Common myeloid progenitor, CD34-positive (primary cell): ENCODE measurements around the gene DNAI1.

ENCODE experiments used
- CTCF ChIA-PET: fragments of 350-600 bp; sonication (Branson Sonifier 250); formaldehyde crosslinking; loops from one replicate; lab custom pipeline; 2021; ENCODE audit warnings: antibody characterized with exemption; lab: Charles Lee
- POLR2A ChIA-PET: fragments of 350-600 bp; sonication (Branson Sonifier 250); formaldehyde crosslinking; loops from one replicate; lab custom pipeline; 2021; ENCODE audit warnings: antibody characterized with exemption; lab: Charles Lee
- DNase-seq, 3 donors: peaks; one replicate each; pipeline versions ENCODE4 v3.0.0 to v3.0.0-alpha.2; 2013
- H3K27ac ChIP-seq, 2 experiments: 1 replicate in 1 of 2; 2 replicates in 1 of 2; pipeline ENCODE4 v1.7.0; 2013; ENCODE audit warnings: inconsistent platforms in 2 of 2, low read length in 2 of 2, mild to moderate bottlenecking in 2 of 2, low read depth in 1 of 2, moderate library complexity in 1 of 2; ENCODE audit not compliant: severe bottlenecking in 2 of 2, insufficient read depth in 1 of 2, poor library complexity in 1 of 2
- H3K27me3 ChIP-seq, 5 experiments: replicated peaks in 2 of 5; 1 replicate in 3 of 5; 2 replicates in 2 of 5; pipeline versions ENCODE4 v1.6.1 to v1.7.0; 2013; ENCODE audit warnings: low read length in 4 of 5, mild to moderate bottlenecking in 2 of 5, moderate library complexity in 2 of 5, inconsistent platforms in 1 of 5; ENCODE audit not compliant: insufficient read depth in 5 of 5, control insufficient read depth in 4 of 5
- H3K36me3 ChIP-seq, 4 experiments: 1 replicate in 2 of 4; 2 replicates in 2 of 4; pipeline versions ENCODE4 v1.6.1 to v1.7.0; 2013; ENCODE audit warnings: low read length in 3 of 4, control low read depth in 1 of 4, mild to moderate bottlenecking in 1 of 4; ENCODE audit not compliant: control insufficient read depth in 4 of 4, insufficient read depth in 4 of 4
- H3K4me1 ChIP-seq, 4 experiments: 1 replicate in 3 of 4; 2 replicates in 1 of 4; pipeline versions ENCODE4 v1.6.1 to v1.7.1; 2013; ENCODE audit warnings: low read length in 3 of 4, mild to moderate bottlenecking in 3 of 4, control low read depth in 1 of 4, inconsistent platforms in 1 of 4, moderate library complexity in 1 of 4; ENCODE audit not compliant: control insufficient read depth in 4 of 4, insufficient read depth in 4 of 4; ENCODE audit errors: control extremely low read depth in 1 of 4
- H3K4me3 ChIP-seq, 7 experiments: 1 replicate in 4 of 7; 2 replicates in 3 of 7; pipeline versions ENCODE4 v1.5.1 to v1.7.0; 2013; ENCODE audit warnings: mild to moderate bottlenecking in 7 of 7, low read length in 6 of 7, moderate library complexity in 6 of 7, inconsistent platforms in 2 of 7, low read depth in 2 of 7, control low read depth in 1 of 7; ENCODE audit not compliant: insufficient read depth in 4 of 7, control insufficient read depth in 1 of 7; ENCODE audit errors: extremely low read depth in 1 of 7
- H3K9me3 ChIP-seq, 5 experiments: 1 replicate in 4 of 5; 2 replicates in 1 of 5; pipeline versions ENCODE4 v1.6.1 to v1.7.1; 2013; ENCODE audit warnings: low read length in 4 of 5, mild to moderate bottlenecking in 2 of 5, inconsistent platforms in 1 of 5, low read depth in 1 of 5, moderate library complexity in 1 of 5; ENCODE audit not compliant: control insufficient read depth in 4 of 5, insufficient read depth in 2 of 5; ENCODE audit errors: control extremely low read depth in 1 of 5
- WGBS: methylation state at CpG from one replicate; pipeline ENCODE4 v1.1.5; 2013; ENCODE audit not compliant: insufficient coverage; 5-methylcytosine and 5-hydroxymethylcytosine counted together

DNAI1 gene

DNA sequence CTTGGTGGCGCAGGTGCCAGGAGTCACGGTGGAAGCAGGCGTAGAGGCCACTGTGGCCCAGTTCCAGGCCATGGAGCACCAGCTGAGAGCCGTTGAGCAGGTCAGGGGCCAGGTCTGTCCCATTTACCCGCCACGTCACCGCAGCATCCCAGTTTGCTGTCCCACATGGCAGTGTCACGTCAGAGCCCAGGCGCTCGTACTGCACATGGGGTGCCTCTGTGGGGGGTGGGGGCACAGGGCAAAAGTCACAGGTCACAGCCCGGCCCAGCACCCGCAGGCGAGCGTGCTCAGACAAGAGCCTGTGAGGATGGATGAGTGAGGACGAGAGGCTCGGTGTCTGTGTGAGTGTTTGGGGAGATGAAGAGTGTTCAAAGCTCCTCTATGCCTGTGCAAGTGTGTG lies 106.0 kb downstream of the DNAI1 start:
- H3K9me3 ChIP-seq = peaks cover 0 to 7% (median 4%) of the 10 kb centered on the region in 5 experiments
- ChIA-PET POLR2A (no interaction called here), CTCF (interaction anchor here (1.6 kb wide), 2 partner anchors 10 to 23 kb away, joined by 4 to 5 read pairs; no protein-coding TSS in a partner anchor)
- no peaks in the 10 kb centered on the region for H3K36me3 ChIP-seq
- WGBS = 96% methylated on average over 14 of the region's 16 CpGs
- no peak overlapping the region for H3K27ac ChIP-seq
- H3K4me1 ChIP-seq = no peaks in the 10 kb centered on the region
- H3K27me3 ChIP-seq = peaks cover 0 to 56% (median 18%) of the 10 kb centered on the region in 5 experiments
- no peak for DNase-seq
- no peak overlapping the region for H3K4me3 ChIP-seq

GRCh38 chr9:34565856-34566255 lies 107.3 kb downstream of the DNAI1 start:
- POLR2A ChIA-PET = no interaction called here
- Histone ChIP-seq H3K36me3 (no peaks in the 10 kb centered on the region), H3K4me3 (no peak overlapping the region), H3K27ac (no peak overlapping the region), H3K4me1 (no peaks in the 10 kb centered on the region), H3K27me3 (peaks cover 0 to 45% (median 21%) of the 10 kb centered on the region in 5 experiments), H3K9me3 (peaks cover 0 to 7% (median 4%) of the 10 kb centered on the region in 5 experiments)
- no peak for DNase-seq
- WGBS = 66% methylated on average over 3 of the region's 8 CpGs
- CTCF ChIA-PET = interaction anchor here (0.6 to 1.1 kb wide), 2 partner anchors 25 to 154 kb away, joined by 3 read pairs; no protein-coding TSS in a partner anchor

DNA sequence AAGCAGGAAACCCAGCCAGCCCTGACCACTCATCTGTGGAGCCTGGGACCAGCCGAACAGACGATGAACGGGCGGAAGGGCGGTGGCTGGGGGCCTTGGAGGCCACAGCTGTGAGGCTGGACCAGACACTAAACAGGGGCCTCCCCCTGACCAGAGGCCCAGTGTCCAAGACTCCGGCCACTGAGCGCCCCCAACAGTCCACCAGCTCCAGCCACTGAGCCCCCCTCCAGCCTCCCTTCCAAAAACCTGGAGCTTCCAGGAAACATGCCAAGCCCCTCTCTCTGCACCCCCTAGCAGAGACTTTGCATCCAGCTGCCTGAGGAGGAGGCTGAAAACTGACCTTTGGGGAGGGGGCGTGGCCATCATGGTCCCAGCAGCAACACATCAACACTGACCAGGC lies 107.7 kb downstream of the DNAI1 start:
- no peak overlapping the region for H3K27ac ChIP-seq
- no peak for DNase-seq
- no peaks in the 10 kb centered on the region for H3K36me3 ChIP-seq
- CTCF ChIA-PET = interaction anchor here (0.6 to 1.1 kb wide), 3 partner anchors 16 to 155 kb away, joined by 3 read pairs; no protein-coding TSS in a partner anchor
- POLR2A ChIA-PET = no interaction called here
- WGBS = 82% methylated on average over 6 of the region's 8 CpGs
- no peaks in the 10 kb centered on the region for H3K4me1 ChIP-seq
- peaks cover 0 to 43% (median 21%) of the 10 kb centered on the region in 5 experiments for H3K27me3 ChIP-seq
- H3K9me3 ChIP-seq = peaks cover 0 to 7% (median 4%) of the 10 kb centered on the region in 5 experiments
- no peak overlapping the region for H3K4me3 ChIP-seq

DNA sequence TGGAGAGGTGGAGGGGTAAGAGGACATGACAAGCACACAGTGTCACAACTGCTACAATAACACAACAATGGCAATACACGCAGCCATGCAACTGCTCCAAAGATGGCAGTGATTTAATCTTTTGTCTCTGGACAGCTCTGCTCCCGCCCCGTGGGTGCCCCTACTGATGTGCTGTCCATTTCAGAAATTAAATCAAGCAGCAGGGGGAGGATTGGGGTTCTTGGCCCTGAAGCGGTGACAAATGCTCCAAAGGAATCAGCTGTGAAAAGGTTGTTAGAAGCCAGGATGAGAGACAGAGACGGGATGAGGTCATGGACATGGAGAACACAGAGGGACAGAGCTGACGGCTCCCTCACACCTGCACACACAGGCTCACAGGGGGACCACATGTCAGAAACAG lies 108.4 kb downstream of the DNAI1 start:
- WGBS = 90% methylated on average over 5 of the region's 6 CpGs
- H3K36me3 ChIP-seq = no peaks in the 10 kb centered on the region
- no peaks in the 10 kb centered on the region for H3K4me1 ChIP-seq
- no peak overlapping the region for H3K27ac ChIP-seq
- POLR2A ChIA-PET = no interaction called here
- peaks cover 0 to 43% (median 21%) of the 10 kb centered on the region in 5 experiments for H3K27me3 ChIP-seq
- CTCF ChIA-PET = interaction anchor here (0.7 to 1.1 kb wide), 2 partner anchors 15 to 24 kb away, joined by 3 read pairs; no protein-coding TSS in a partner anchor
- no peak for DNase-seq
- H3K9me3 ChIP-seq = peaks cover 0 to 5% (median 2%) of the 10 kb centered on the region in 5 experiments
- no peak overlapping the region for H3K4me3 ChIP-seq

DNA sequence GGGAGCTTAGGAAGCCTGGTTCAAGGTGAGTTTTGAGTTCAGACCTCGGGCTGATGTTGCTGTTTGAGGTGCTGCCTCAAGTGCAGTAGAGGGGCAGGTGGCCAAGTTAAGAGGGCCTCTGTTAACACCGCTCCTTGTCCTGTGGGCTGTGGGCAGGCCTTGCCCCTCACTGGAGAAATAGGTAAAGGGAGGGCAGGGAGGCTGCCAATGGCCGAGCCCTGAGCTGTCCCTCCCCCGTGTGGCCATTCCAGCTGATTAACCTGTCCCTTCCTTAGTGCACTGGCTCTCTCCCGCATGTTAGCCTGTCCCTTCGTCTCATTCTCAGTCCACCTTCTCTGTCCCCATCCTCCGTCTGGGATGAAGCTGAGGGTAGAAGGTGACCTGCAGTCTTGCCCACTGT lies 109.5 kb downstream of the DNAI1 start:
- peaks cover 0 to 39% (median 19%) of the 10 kb centered on the region in 5 experiments for H3K27me3 ChIP-seq
- no peak overlapping the region for H3K27ac ChIP-seq
- no peaks in the 10 kb centered on the region for H3K9me3 ChIP-seq
- no peaks in the 10 kb centered on the region for H3K36me3 ChIP-seq
- H3K4me1 ChIP-seq = no peaks in the 10 kb centered on the region
- DNase-seq = no peak
- H3K4me3 ChIP-seq = no peak overlapping the region
- POLR2A ChIA-PET = no interaction called here
- CTCF ChIA-PET = interaction anchor here (0.8 to 1.5 kb wide), 2 partner anchors 12 to 33 kb away, joined by 3 to 4 read pairs; no protein-coding TSS in a partner anchor
- WGBS = 85% methylated on average over 2 of the region's 7 CpGs

GRCh38 chr9:34568774-34569173 lies 110.2 kb downstream of the DNAI1 start:
- Histone ChIP-seq H3K36me3 (no peaks in the 10 kb centered on the region), H3K27ac (no peak overlapping the region), H3K9me3 (no peaks in the 10 kb centered on the region), H3K27me3 (peaks cover 0 to 41% (median 21%) of the 10 kb centered on the region in 5 experiments), H3K4me3 (no peak overlapping the region), H3K4me1 (no peaks in the 10 kb centered on the region)
- 70% methylated on average over 11 of the region's 12 CpGs for WGBS
- no peak for DNase-seq
- ChIA-PET CTCF (interaction anchor here (1.2 to 1.5 kb wide), 2 partner anchors 11 to 66 kb away, joined by 3 to 4 read pairs; no protein-coding TSS in a partner anchor), POLR2A (no interaction called here)

- Histone ChIP-seq H3K4me3 (no peak overlapping the region), H3K36me3 (no peaks in the 10 kb centered on the region), H3K4me1 (no peaks in the 10 kb centered on the region), H3K27me3 (peaks cover 0 to 44% (median 21%) of the 10 kb centered on the region in 5 experiments), H3K27ac (no peak overlapping the region), H3K9me3 (no peaks in the 10 kb centered on the region)
- WGBS = 87% methylated on average over 11 of the region's 11 CpGs
- CTCF ChIA-PET = interaction anchor here (1.1 to 1.3 kb wide), 2 partner anchors 9 to 21 kb away, joined by 3 to 5 read pairs; no protein-coding TSS in a partner anchor
- DNase-seq = no peak
- POLR2A ChIA-PET = no interaction called here
Observed at GRCh38 chr9:34570376-34570775, 111.8 kb downstream of the DNAI1 start.
